Measurements from ENCODE around the gene NTRK3.

Gene NTRK3

DNA sequence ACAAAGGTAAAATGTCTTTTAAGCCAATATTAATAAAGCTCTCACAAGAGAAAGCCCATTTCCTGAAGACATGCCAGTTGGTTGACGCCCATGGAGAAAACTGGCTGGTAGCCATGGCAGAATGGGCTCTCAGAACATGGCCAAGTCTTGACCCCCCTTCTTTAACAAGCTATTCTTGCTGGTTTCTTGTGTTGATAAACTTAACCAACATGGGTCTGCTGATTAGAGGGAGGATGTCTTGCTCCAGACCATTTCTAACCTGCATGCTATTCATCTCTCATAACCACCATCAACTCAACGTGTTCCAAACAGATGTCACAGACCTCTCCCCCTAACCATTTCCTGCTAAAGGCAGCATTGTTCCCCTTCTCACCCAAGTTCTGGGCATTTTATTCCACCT is 25.7 kb downstream of the NTRK3 start:
- DNase-seq (ENCODE audit: low read depth), result no peak

DNA sequence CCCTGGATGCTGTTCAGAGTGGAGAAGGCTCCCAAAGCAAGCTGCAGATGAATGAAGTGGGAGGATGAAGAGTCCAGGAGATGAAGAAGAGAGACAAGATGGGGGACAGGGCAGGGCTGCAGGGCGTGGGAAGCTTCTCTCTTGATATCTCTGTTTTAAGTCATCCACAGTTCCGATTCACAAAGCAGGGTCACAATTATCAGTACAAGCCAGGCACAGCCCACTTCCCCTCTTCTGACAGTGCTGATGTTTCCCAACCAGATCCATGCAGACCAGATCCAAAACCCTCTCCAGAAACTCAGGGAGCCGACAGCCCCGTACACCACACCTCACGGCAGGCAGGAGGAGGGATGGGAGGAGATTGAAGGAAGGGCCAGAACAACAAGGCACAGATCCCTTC is 31.1 kb downstream of the NTRK3 start:
- DNase-seq (ENCODE audit: low read depth), result no peak

DNA sequence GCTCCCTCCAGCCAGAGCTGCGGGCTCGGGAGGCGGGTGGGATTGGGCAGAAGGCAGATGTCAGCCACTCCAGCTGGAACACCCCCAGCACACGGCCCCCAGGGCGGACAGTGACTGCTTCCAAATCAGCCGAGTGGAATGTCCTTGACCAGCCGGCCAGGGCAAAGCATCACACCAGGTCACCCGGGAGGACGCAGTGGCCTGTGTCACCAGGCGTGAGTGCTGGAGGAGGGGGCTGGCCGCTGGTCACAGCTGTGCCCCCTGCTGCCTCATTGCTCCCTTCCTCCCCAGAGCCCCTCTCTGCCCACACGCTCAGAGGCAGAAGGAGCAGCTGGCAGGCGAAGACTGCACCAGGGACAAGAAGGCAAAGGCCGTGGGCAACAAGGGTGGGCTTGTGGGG is 33.5 kb downstream of the NTRK3 start:
- DNase-seq (ENCODE audit: low read depth), result no peak

DNA sequence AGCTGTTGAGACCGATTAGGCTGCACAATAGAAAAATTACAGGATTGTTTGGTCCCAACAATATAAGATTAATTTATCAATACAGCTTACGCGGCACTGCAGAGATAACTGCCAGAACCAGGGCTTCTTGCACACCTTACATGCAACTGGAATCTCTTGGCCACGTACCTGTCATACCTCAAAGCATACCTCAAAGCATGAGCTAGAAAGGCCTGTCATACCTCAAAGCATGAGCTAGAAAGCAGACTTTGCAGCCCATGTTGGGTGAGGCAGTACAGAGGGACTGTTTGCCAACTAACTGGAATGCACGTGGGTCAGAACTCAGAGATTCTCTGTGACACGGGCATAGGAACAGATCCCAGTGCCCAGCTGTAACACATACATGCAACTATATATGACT is 34.7 kb downstream of the NTRK3 start:
- no peak for DNase-seq (ENCODE audit: low read depth)

DNA sequence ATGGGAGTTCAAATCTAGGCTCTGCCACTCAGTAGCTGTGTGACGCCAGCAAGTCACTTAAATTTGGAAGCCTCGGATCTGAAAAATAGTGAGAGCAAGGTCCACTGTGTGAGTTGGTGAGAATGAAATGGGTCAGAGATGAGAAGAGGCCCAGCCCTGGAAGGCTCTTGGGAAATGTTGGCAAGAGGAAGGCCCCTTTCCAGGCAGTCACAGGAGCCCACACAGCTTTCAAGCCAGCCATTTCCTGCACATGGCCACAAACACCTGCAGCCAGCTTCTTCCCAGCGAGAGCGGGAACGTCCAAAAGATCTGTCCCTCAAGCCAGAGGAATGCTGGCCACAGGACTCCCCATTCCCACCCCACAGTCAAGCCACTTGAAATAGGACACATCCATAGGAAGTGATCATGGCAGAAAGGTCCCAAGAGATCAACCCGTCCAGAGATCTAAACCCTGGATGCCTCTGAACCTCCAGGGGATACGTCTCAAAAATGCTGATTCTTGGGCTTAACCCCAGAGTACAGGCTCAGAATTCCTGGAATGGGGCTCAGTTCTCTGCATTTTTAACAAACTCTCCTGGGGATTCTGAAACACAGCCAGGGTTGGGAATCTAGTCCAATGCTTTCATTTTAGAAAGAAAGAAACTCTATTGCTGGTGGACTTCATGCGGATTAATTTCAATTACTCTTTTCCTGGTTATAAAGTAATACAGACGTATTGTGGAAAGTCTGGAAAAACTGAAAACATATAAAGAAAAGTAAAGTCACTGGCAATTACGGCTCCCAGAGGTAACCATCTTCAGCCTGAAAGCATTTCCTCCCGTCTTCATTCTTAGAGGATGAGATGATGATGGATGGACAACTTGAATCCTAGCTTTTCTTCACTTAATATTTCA is 35.9 kb downstream of the NTRK3 start:
- DNase-seq (ENCODE audit: low read depth), result no peak

DNA sequence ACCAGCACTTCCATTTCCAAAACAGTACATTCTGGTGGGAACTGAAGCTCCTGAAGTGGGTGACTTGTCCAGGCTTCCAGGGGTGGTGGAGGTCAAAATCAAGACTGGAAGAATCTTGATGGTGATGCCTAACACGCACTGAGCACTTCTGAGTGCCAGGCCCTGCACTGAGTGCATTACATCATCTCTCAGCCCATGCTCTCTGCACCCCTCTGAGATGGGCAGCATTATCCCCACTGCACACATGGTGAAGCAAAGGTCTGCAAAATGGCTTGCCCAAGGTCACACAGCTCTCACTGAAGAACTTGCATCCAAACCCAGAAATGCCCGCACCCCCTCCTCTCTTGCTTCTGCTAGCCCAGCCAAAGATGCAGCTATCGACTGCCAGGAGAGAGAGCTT is 36.9 kb downstream of the NTRK3 start:
- DNase-seq (ENCODE audit: low read depth), result no peak

DNA sequence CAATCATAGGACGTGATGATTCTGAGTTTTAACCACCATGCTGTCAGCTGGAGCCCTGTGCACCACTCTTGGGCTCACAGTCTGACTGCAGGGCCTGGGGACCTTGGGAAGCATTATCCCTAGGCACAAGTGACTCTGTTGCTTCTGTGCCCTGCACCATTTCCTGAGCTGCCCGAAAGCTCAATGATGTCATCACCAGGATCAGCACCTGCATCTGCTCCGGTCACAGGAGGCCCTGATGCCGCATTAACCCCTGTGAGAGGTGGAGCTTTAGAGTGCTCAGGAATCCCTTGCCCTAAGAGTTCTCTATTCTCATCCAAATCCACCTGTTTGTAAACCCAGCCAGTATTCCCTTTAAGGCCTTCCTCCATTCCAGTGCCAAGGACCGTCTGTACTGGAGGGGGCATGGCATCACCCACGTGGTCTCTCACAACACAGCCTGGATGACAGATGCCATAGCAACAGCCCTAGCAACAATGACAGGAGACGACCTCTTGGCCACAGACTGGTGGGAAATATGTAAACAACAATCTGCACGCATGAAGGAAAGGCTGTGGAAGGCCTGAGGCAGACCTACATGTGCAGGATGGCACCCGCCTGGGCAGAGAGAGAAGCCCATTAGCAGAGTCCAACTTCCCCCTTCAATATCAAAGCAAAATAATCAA is 37.9 kb downstream of the NTRK3 start:
- no peak for DNase-seq (ENCODE audit: low read depth)

DNA sequence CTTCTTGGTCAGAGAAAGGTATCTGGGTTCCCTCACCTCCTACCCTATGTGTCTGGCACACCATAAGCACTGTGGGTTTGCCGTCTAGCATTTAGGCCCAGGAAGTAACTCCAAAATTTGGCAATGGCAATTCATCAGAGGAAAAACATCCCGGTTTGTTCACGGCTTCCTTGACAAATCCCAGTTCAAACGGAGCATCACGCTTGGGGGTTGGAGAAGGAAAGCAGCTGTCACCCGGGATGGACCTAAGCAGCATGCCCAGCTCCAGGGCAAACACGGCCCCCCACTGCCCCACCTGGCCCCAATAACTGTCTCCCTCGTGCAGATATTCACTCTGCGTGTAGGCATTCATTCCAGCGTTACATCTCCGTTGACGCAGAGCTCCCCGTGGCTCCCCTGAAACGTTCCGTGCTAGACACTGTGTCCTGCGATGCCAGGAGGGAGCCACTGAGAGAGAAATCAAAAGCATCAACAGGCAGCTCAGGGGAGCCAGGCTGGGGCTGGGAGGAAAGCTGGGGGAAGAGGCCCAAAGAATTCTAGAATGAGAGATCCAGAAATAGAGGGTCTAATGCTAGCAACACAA is 41.4 kb downstream of the NTRK3 start:
- DNase-seq (ENCODE audit: low read depth), result no peak

DNA sequence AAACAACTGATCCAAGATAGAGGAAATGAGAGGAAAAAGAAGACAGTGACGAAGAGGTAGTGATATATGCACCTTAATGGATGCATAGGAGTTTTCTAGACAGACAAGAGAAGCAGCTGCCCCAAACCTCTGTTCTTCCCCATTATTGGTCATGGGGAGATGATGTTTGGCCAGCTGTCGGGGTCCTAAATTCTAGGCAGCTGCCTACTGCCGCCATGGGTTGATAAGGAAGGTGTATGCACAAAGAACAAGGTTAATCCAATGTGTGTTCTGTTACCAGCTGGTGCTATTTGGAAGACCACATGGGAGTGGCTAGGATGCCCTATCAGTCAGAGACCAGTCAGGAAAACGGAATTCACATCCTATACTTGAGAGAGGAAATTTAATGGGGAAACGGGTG is 47.4 kb downstream of the NTRK3 start:
- no peak for DNase-seq (ENCODE audit: low read depth)

DNA sequence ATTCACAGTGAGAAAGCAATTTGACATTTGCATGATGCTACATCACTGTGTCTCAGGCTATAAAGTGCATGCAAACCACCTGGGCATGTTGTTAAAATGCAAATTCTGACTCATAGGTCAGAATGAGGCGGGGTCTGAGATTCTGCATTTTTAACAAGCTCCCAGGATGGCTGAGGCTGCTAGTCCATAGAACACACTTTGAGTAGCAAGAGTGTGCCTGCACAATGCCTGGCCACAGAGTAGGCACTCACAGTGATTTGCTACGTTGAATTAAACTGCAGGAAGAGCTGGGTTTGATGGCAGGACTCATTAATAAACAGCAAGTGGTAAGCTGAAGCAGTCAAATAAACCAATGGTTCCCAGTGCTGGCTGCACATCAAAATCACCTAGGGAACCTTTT is 48.1 kb downstream of the NTRK3 start:
- no peak for DNase-seq (ENCODE audit: low read depth)

DNA sequence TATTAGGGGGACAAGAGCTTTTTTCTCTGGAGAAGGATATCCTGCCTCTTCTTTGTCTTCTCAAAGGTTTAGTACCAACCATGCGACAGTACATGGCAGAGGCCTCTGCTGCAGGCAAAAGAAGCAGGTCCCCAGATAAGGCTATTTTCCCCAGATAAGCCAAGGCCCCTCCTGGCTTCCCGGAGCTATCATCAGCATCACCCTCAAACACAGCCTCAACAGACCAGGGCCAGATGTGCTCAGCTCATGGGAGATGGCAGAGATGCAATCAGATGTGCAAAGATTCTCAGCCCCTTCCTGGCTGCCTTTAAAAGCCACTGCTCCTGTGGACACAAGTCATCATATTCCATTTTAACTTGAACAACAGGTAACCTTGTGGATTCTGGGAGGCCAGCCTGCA is 49.0 kb downstream of the NTRK3 start:
- DNase-seq (ENCODE audit: low read depth), result no peak

DNA sequence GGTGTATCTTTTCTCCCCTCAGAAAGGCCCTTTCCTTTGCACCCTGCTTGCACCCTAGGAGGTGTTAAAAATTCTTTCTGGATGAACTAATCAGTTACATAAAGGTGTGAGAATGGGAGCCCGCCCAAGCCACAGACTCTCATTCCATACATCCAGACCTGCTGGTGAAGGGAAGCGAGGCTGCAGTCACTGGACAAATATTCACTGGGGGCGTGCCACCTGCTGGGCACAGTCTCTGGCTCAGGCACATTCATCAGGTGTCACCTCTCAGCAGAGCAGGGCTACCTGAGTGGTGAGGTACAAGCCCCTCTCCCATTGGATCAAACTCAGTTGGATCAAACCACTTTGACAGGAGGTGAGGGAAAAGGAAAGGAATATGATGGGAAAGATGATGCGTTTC is 52.0 kb downstream of the NTRK3 start:
- no peak for DNase-seq (ENCODE audit: low read depth)

DNA sequence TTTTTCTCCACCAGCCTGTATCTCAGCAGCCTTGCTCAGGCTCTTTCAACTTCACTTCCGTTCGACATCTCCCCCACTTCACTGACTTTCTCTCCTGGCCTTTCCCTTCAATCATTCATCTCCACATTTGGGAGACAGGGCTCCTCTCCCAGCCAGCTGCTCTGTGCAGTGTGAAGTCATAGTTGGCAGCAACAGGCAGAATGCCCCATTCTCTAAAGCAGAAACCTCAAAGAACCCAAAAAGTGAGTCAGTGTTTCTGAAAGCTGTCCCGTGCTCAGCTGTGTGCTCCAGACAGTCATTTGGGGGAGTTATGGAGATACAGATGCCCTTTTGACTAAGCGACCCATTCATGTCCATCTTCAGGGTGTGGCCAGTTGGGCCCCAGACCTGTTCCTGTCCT is 54.3 kb downstream of the NTRK3 start:
- no peak for DNase-seq (ENCODE audit: low read depth)

DNA sequence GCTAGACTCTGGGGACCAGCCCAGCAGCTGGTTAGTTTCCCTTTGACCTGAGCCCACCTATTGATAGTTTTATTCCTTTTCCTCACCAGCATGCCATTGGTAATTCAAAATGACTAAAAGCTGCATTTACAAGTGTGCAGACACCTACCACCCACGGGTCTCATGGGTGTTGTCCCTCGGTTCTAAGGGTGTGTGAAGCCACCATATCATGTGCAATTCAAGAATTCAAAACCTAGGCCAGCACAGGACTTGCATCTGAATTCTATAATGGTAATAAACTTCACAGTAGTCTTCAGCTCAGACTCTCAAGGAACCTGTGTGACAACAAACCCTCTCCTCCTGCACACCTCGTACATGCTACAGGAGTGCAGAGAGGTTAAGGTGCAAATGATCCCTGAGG is 55.3 kb downstream of the NTRK3 start:
- no peak for DNase-seq (ENCODE audit: low read depth)

DNA sequence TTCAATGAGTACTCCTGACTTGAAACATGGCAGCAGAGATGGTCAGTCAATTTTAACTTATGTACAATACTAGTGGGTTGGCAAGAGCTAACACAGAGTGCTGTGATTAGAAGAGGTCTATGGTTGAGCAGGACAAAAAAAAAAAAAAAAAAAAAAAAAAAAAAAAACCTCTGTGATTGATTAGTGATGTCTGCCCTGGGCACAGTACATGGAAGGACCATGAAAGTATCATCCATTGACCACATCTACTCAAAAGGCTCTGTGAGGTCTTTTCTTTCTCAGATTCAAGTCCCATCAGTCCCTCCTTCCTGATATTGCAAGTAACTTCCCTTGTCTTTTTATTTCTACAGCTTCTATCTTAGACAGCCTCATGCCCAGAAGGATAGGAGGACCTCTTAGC is 59.6 kb downstream of the NTRK3 start:
- DNase-seq (ENCODE audit: low read depth), result no peak

DNA sequence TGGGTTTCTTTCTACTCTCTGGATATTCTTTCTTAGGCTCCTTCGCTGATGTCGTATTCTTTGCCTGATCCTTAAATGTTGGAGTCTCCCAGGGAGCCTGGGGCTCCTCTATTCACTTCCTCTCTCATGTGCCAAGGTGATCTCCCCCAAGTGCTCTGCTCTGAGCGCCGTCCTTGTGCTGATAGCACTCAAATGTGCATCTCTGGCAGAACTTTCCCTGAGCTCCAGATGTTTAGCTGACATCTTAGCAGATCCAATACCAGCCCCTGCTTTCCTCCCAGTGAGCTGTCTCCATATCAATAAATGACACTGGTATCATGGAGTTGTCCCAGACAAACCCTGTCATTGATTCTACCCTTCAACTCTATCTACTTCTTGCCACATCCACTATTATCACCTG is 62.4 kb downstream of the NTRK3 start:
- no peak for DNase-seq (ENCODE audit: low read depth)

DNA sequence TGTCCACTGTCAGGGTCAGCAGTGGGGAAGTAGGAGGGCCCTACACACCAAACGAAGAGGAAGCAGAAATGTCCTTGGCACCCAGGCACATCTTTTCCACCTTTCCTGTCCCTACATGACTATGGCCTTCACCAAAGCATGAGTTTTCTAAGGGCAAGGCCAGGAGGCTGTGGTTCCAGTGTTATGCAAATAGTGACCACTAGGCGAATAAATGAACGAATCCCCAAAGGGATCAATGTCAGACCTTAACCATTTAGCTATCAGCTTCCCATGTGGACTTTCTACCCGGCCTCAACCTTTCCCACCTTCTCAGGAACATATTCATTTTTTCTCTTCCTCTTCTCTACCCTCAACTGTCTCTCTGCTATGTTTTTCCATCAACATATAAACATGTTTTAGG is 63.1 kb downstream of the NTRK3 start:
- DNase-seq (ENCODE audit: low read depth), result no peak

DNA sequence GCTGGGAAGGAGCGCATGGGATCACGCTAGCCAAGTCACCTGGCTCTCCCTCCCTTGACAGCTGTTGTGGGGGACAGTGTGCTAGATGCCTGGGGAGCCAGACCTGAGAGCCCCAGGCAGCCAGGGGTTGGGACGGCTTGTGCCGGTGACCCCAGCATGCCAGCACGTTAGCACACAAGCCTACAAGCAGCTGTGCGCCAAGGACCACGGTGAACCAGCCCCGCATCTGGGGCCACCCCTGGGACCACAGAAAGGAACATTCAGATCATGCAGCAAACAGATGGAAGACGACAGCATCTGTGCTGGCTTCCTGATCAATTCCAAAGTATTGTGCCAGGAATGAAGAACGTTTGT is 64.8 kb downstream of the NTRK3 start:
- DNase-seq (ENCODE audit: low read depth), result no peak

DNA sequence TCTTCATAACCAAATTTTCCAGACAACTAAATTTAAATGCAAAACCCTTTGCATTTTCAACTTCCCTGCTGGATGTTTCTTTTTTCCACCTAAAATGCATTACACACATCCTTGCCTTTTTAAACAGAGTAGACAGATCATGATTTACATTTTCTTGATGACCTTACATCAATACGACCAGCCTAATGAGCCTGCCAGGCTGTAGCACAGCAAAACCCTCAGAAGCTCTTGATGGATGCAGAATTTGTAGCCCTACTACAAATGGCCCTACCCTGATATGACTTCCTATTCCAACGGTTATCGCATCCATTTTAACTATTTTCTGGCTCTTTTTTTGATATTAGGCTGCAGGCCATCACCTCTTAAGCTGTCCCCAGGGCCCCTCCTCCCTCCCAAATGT is 66.3 kb downstream of the NTRK3 start:
- no peak for DNase-seq (ENCODE audit: low read depth)

DNA sequence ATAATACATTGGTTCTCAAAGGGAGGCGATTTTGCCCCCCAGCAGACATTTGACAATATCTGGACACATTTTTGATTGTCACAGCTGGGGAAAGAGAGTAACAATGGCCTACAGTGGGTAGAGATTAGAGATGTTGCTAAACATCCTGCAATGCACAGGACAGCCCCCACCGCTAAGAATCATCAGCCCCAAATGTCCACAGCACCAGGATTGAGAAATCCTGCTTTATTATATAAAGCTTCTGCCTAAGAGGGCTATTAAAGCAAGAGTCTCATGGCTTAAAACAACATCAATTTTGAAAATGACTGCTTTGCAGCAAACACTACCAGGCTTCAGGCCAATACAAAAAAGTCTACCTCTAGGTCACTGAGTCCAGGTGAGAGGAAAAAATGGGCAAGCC is 68.2 kb downstream of the NTRK3 start:
- no peak for DNase-seq (ENCODE audit: low read depth)

DNA sequence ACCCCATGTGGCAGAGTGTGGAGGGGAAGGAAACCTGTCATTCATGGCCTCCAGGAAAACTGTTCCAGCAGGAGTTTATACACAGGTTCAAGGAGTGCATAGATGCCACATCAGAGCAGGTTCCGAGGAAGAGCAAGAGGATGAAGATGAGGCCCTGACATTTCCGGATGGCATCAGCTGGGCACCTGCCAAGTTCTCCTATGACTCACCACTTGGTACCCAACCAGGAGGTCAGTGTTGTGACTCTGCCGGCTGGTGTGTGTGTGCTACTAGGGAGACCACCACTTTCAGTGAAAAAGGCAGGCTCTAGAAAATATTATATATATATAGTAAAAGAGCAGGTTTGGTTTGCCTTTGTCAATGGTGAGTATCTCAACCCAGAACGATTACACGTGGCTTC is 69.3 kb downstream of the NTRK3 start:
- DNase-seq (ENCODE audit: low read depth), result no peak

DNA sequence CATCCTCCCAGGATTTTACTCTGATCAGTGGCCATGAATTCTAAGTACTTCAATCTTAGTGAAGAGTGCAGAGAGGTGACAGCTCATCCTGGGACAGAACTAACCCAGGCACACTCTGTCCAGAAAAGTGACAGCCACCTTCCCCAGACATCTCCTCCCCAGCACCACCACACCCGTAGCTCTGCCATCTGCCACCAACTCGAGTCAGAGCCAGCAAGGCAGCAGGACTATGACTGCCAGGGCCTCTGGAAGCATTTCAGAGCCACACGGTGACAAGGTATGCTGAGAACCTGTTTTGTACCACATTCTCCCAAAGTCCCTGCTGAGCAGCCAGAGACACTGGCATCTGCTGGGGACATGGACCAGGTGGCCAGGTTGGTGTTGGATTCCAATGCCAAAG is 71.0 kb downstream of the NTRK3 start:
- DNase-seq (ENCODE audit: low read depth), result no peak

DNA sequence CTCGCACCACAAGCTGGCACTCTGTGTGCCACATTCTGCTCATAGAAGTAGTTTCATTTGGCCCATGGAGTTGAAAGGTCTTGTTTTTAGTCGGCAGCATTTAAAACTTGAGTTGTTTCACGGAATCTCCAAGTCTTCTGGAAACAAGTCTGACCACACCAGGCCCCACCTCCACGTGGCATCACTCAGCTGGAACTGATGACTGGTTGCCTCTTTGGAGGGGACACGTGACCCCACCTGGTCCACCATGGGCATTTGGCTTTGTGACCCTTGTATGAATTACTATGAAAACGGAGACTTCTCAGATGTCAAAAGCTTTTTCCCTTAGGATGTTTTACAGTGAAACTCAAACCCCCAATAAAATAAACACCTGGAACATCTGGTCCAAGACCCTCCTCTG is 74.9 kb downstream of the NTRK3 start:
- DNase-seq (ENCODE audit: low read depth), result no peak

DNA sequence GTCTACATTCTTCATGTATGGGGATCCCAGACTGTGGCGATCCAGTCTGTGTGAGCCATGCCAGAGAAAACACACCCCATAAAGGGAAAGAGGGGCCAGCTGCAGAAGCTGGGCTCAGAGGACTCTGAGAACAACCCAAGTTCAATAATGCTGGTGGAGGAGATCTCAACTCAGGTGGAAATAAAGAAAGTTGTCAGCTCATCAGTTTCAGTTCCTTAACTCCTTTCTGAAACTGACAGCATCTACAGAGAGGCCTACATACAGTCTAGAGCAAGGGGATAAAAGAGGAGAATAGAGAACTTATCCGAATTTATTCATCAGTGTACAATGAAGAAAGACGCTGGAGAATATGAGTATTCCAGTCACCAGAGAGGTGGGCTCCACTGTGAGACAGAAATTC is 77.0 kb downstream of the NTRK3 start:
- no peak for DNase-seq (ENCODE audit: low read depth)
